ENCODE measurements around the gene RAPGEF5.

- TF ChIP-seq, protein P1, sequence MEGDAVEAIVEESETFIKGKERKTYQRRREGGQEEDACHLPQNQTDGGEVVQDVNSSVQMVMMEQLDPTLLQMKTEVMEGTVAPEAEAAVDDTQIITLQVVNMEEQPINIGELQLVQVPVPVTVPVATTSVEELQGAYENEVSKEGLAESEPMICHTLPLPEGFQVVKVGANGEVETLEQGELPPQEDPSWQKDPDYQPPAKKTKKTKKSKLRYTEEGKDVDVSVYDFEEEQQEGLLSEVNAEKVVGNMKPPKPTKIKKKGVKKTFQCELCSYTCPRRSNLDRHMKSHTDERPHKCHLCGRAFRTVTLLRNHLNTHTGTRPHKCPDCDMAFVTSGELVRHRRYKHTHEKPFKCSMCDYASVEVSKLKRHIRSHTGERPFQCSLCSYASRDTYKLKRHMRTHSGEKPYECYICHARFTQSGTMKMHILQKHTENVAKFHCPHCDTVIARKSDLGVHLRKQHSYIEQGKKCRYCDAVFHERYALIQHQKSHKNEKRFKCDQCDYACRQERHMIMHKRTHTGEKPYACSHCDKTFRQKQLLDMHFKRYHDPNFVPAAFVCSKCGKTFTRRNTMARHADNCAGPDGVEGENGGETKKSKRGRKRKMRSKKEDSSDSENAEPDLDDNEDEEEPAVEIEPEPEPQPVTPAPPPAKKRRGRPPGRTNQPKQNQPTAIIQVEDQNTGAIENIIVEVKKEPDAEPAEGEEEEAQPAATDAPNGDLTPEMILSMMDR (IDR thresholded peaks at IDR 0.05 in 4 of 5, conservative IDR thresholded peaks at IDR 0.05 in 1 of 5), result no peak
- TF ChIP-seq POLR2A (IDR thresholded peaks at IDR 0.05), result no peak
These were observed 8.6 kb downstream of the RAPGEF5 start for GRCh38 chr7:22348379-22348778.

Data from gastrocnemius medialis (tissue), 4 donors.